Measurements from ENCODE around the gene TRIM10. TPM values are rescaled to one million over a fixed set of nuclear protein-coding genes. Genes with fewer than 3 reads are reported as not detected.

Gene TRIM10
- total and polyA plus RNA-seq, 2 experiments from 2014 or later = 0.31 TPM; not detected in 1

DNA sequence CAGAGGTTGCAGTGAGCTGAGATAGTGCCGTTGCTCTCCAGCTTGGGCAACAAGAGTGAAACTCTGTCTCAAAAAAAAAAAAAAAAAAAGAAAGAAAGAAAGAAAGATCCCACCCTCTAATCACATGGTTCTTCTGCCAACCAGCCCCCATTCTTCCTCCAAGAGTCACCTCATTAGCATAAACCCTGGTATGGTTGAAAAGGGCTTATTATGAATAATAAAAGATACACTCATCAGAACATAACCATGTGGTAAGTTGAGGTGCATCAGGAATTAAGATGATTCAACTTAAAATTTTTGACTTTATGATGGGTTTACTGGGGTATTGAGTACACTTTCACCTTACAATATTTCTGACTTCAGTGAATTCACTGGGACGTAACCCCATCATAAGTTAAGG lies 25.9 kb downstream of the TRIM10 start (continued):
- TF ChIP-seq EZH2 (IDR thresholded peaks at IDR 0.05; ENCODE audit: low read depth, unreplicated experiment) = no peak
- no peak for TF ChIP-seq REST (IDR thresholded peaks at IDR 0.05; ENCODE audit: unreplicated experiment)

GRCh38 chr6:30131947-30132497 lies 29.0 kb downstream of the TRIM10 start:
- Histone ChIP-seq H3K27me3 (ENCODE audit: insufficient read depth) (peaks cover 59% of the 10 kb centered on the region), H4K20me1 (replicated peaks; ENCODE audit: insufficient read depth) (no peaks in the 10 kb centered on the region), H3K36me3 (ENCODE audit: insufficient read depth) (no peaks in the 10 kb centered on the region), H3K4me1 (ENCODE audit: insufficient read depth) (peaks cover 4% of the 10 kb centered on the region; the same call in 1 of the 2 replicates), H3K27ac (ENCODE audit: low read depth) (no peak overlapping the region), H3K9me2 (ENCODE audit: insufficient read depth) (no peaks in the 10 kb centered on the region), H3K79me2 (replicated peaks; ENCODE audit: insufficient read depth) (no peaks in the 10 kb centered on the region), H3F3A (replicated peaks; ENCODE audit: low read depth) (no peaks in the 10 kb centered on the region), H3K4me2 (no peak overlapping the region), H3K4me3 (no peak overlapping the region), H2AFZ (no peak overlapping the region)
- TF ChIP-seq CREB1 (CRISPR knock-in tag; IDR thresholded peaks at IDR 0.05; ENCODE audit: low read depth) (no peak), ZNF331 (CRISPR knock-in tag; IDR thresholded peaks at IDR 0.05; ENCODE audit: low read depth) (no peak), REST (IDR thresholded peaks at IDR 0.05; ENCODE audit: unreplicated experiment) (no peak), EZH2 (IDR thresholded peaks at IDR 0.05; ENCODE audit: low read depth, unreplicated experiment) (no peak), JUNB (IDR thresholded peaks at IDR 0.05; ENCODE audit: unreplicated experiment) (no peak), STAT1 (IDR thresholded peaks at IDR 0.05; ENCODE audit: unreplicated experiment) (no peak)
- Mint-ChIP-seq H3K27me3 (ENCODE audit: insufficient read depth, low read depth, poor library complexity) (peaks cover 40% of the 10 kb centered on the region), H3K4me3 (no peak overlapping the region), H3K36me3 (ENCODE audit: low read depth) (no peaks in the 10 kb centered on the region), H3K4me1 (peaks cover 3% of the 10 kb centered on the region; the same call in 2 of the 3 replicates), H3K27ac (no peak overlapping the region), H3K9me3 (no peaks in the 10 kb centered on the region)
- no peak for ATAC-seq
- DNase-seq (ENCODE audit: low spot score) = no peak

Data from GM23338 (cell line).